NOMO-1 treated with dmso at 0.1 percent for 144 hours (cell line): ENCODE data around the gene TMIGD2.

ENCODE experiments used
- DNase-seq: peaks from one replicate; lab custom pipeline; 2025; ENCODE audit not compliant: unreplicated experiment; lab: John Stamatoyannopoulos, UW

Gene TMIGD2

DNA sequence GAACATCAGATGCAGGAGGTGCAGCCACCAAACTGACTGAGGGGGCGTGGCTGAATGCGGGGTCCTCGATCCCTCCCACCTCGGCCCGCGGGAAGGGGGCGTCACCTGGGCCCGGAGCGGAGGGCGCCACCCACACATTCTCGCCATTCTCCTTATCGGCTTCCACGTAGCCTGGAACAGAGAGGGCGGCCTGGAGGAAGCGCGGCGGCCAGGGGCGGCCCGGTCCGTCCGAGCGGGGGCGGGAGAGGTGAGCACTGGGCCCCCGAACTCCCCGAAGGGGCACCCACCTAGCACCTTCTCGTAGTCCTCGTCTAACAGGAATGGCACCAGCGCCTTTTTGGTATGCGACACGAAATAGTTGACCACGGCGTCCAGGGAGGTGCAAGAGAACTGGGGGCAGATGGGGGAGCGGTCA is 24.7 kb upstream of the TMIGD2 start:
- no peak for DNase-seq

DNA sequence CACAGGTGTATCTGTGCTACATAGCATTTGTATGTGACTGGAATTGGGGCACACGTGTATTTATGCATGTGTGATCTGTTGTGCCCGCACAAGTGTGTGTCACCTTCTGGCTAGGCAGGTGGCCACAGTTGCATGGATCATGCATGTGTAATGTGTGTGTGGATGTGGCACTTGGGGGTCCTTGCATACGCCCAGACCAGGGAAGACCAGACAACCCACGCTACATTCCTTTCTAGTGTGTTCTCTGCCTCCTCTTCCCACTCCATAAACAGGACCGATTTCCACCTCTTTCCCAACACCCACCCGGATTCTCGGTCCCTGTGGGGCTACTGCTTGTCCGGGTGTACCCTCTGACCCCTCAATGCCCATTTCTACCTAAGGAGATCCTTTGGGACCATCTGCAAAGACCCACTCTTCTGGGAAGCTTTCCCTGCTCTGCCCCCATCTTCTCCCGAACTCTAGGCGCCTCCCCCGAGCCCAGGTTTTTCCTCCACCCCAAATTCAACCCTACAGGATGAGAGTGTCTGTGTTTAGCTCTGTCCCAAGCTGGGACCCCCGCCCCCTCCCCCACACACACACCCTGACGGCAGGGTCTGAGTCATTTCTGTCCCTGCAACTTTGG is 24.1 kb upstream of the TMIGD2 start:
- DNase-seq = no peak

GRCh38 chr19:4324228-4324627 is 22.0 kb upstream of the TMIGD2 start:
- DNase-seq = no peak

DNA sequence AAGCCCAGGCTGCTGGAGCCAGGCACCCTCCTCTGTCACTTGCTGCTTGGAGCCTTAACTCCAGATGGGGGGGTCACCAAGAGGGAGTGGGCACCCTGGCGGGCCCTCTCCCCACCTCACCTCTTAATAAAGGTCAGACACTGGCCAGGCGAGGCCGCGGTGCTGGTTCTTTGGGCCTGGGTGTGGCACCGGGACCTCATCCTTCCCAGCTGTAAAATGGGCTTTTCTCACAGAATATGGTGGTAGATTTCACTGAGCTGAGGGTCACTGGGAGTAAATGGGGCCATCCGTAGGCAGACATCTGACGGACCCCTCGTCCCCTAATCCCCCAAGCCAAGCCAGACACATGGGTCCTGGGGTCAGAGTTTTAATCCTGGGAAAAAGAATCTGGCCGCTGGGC is 21.5 kb upstream of the TMIGD2 start:
- no peak for DNase-seq

GRCh38 chr19:4322942-4323665 is 20.9 kb upstream of the TMIGD2 start:
- no peak for DNase-seq

DNA sequence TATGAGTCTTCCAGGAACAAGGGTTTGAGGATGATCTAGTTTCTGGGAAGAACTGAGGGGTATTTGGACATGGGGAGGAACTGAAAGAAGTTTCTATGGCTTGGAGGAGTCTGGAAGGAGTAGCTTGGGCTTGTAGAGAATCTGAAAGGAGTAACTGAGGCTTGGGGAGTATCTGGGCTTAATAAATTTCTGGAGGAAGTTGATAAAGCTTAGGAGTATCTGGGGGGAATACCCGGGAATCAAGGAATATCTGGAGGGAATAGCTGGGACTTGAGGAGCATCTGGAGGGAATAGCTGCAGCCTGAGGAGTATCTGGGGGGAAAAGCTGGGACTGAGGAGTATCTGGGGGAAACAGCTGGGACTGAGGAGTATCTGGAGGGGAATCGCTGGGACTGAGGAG is 18.2 kb upstream of the TMIGD2 start:
- DNase-seq = no peak

DNA sequence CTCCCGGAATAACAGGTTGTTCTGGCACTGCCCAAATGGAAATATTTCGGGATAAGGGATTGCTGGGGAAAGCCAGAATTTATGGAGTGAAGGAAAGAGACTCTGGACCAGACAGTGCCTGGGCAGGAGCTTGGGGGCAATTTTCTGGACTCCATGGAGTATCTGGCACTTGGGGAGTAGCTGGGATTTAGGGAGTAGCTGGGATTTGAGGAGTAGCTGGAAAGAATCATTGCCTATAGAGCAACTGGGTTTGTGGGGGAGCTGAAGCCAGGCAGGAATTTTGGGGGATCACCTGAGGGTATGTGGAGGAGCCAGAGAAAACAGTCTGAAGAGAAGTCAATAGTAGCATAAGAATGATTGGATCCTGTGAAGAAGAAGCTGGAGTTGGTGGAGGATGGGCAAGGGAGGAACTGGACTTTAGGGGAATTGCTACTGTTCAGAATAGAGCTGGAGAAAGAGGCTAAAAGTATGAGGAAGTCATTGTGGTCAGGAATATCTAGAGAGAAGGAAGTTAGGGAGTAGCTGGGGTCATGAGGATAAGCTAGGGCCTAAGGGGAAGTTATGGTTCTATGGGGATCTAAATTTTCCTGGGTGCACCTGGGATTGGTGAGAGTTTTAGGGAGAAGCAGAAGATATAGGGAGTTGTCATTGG is 17.0 kb upstream of the TMIGD2 start:
- DNase-seq = no peak

DNA sequence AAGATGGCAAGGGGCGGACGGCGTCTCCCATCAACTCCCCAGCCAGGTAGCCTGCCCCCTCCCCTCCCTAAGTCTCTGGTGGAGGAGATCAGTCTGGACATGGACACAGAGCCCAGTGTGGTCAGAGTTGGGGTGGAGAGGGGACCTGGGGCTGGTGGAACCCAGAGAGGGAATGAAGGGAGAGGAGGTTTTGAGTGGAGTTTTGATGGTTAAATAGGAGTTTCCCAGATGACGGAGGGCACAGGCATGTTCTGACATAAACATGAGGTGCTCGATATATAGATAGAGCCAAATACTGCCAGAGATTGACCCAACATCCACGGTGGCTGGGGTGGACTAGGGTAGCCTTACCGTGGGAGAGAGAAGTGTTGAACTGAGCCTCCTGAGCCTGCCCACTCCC is 16.3 kb upstream of the TMIGD2 start:
- no peak for DNase-seq

- DNase-seq = no peak
Observed at GRCh38 chr19:4316956-4317355, 14.8 kb upstream of the TMIGD2 start.

- no peak for DNase-seq
Observed at GRCh38 chr19:4313847-4314490, 11.8 kb upstream of the TMIGD2 start.

DNA sequence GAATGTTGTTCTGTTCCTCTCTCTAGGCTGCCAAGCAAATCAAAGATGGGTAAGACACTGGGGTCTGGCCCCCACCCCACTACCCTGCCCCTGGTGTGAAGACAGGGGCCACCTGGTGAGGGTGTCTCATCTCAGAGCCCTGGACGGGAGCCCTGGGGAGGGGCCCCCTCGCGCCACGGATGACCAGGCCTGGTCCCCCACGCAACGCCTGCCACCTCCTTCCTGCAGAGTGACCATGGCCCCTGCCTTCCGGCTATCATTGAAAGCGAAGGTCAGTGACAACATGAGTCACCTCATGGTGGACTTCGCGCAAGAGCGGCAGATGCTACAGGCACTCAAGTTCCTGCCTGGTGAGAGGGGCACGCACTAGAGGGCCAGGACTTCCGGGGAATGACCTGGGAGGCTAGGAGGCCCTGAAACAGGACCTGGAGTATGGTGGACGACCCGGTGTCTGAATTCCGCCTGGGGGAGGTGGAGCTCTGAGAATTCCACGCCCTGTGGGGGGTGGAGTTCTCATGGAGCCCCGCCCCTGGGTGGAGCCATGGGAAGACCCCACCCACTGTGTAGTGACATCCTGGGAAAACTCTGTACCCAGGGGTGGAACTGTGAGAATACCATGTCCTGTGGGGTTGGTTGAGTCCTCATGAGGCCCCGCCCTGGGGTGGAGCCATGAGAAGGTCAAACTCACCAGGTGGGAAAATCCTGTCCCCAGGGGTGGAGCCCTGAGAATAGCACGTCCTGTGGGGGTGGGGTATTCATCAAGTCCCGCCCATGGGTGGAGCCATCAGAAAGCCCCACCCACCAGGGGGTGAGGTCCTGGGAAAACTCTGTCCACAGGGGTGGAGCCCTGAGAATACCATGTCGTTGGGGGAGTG is 8.3 kb upstream of the TMIGD2 start:
- DNase-seq = no peak

- no peak for DNase-seq
Observed at GRCh38 chr19:4305659-4306058, 3.5 kb upstream of the TMIGD2 start.

DNA sequence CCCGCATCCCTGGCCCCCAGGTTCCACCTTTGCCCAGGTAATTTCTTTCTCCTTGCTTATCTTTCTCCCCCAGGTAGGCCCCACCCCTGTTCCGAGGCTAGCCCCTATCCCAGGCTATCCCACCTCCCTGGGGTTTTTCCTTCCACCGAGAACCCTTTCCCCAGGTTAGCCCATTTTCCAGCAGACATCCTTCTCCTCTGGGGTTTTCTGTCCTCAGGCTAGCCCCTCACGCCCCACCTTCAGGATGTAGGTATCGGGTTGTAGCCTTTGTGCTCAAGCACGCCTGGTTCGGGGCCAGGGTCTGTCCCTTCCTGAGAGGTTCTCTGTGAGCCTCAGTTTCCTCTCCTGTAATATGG is 3.0 kb upstream of the TMIGD2 start:
- no peak for DNase-seq

GRCh38 chr19:4304538-4305256 is 2.5 kb upstream of the TMIGD2 start, which contains the start of gene FSD1:
Gene FSD1, plus strand, starts transcription at chr19:4304598. Its CDS starts 149 bp downstream, at chr19:4304747.
- DNase-seq = peak; percentile 12

- no peak for DNase-seq
Observed at GRCh38 chr19:4303819-4304537, 1.8 kb upstream of the TMIGD2 start.

DNA sequence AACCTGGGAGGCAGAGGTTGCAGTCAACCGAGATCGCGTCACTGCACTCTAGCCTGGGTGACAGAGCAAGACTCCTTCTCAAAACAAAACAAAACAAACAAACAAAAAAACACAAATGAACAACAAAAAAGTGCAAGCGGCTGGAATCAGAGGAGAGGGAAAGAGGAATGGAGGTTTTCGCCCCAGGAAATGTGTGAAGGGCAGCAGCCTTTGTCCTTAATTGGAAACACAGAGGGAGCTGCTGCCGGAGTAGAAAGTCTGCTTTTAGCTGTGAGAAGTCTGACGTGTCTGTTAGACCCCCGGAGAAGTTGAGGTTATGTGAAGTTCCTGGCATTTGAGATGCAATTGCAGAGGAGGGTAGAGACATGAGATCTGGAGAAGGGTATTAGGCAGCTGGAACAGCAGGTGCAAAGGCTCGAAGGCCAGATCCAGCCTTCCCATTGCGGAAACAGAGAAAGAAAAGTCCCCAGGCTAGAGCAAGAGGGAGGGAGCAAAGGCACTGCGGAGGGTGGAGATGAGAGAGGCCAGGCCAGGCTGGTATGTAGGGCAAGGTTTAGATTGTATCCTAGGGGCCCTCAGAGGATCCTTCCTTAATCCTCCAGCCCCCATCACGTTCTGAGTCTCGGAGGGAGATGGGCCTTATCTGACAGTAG is 473 bp downstream of the TMIGD2 start:
- no peak for DNase-seq

- DNase-seq = no peak
Observed at GRCh38 chr19:4300589-4300988, 1.6 kb downstream of the TMIGD2 start.

- no peak for DNase-seq
Observed at GRCh38 chr19:4298810-4299550, 3.2 kb downstream of the TMIGD2 start.
